GM21528 (cell line): Measurements from ENCODE around the gene KISS1R.

ENCODE experiments used
- ATAC-seq: cut with Tn5 transposase; IDR thresholded peaks from one replicate; pipeline ENCODE4 v1.9.1; 2021; ENCODE audit warnings: mild to moderate bottlenecking, moderate library complexity; ENCODE audit not compliant: unreplicated experiment, low FRiP score

KISS1R gene

DNA sequence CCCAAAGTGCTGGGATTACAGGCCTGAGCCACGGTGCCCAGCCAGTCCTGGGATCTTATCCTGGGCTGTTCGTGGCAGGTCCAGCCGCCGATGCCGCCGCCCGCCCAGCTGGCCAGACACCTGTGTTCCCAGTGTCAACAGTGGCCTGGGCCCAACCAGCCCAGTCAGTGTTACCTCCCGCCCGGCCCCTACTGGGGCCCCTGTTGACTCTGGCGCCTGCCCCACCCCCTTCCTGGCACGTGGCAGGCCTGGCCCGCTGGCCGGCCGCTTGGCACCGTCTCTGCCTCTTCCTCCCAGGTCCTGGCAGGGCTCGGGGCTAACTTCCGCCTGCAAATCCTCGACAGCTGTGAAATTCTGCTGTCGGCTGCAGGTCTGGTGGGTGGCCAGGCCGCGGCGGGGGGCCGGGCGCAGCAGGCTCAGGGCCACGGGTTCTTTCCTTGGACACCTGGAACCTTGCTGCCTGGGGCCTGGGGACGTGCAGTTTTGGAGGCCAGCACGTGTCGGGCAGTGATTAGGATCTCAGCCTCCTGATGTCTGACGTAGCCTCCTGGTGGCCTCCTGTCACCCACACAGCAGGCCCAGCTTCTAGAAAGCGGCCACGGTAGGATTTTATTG lies 17.8 kb downstream of the KISS1R start:
- no peak for ATAC-seq

DNA sequence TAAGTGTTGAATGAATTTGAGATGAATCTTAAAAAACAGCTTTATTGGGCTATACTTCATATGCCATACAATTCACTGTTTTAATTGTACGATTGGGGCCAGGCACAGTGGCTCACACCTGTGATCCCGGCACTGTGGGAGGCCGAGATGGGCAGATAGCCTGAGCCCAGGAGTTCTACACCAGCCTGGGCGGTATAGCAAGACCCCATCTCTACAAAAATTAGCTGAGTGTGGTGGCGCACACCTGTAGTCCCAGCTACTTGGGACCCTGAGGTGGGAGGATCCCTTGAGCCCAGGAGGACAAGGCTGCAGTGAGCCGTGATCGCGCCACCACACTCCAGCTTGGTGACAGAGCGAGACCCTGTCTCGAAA lies 19.0 kb downstream of the KISS1R start:
- no peak for ATAC-seq

DNA sequence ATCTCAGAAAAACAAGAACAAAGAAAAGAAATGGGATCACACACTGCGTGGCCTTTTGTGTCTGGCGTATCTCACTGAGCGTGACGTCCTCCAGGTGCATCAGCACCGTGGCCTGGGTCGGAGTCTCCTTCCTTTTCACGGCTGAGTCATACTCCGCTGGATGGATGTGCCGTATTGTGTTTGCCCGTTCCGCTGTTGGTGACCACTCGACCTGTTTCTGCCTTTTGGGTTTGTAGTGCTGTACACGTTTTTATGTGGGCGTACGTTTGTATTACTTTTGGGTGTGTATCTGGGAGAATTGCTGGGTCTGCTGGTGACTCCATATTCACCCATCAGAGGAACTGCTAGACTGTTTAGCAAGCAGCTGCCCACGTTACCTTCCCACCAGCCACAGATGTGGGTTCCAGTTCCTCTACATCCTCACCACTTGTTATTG lies 20.1 kb downstream of the KISS1R start:
- ATAC-seq, result no peak

DNA sequence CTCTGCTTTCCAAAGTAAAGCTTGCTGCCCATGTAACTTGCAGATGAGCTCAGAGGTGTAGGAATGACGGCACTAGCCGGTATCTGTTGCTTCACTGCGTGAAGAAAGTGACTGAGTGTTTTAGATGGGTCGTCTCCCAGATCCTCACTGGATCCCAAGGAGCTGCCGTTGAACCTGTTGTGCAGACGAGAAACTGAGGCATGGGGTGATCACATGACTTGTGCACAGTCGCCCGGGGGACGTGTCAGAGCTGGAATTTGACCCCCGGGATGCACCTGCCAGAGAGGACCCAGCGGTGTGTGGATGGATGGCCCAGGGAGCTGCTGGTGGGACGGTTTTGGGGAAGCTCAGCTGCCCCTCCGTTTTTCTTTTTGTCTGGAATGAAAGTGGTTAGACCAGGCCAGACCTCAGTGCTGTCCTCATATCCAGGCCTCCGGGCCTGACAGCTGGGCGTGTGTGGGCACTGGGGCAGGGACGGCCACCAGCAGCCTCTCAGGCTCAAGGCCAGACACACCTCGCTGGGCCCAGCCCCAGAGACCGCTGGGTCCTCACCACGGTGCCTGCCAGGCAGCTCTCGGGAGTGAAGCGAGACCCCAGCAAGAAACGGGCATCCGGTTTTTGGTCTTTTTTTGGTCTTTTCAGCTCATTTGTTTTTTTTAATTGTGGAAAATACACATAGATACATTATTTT lies 21.2 kb downstream of the KISS1R start:
- no peak for ATAC-seq

DNA sequence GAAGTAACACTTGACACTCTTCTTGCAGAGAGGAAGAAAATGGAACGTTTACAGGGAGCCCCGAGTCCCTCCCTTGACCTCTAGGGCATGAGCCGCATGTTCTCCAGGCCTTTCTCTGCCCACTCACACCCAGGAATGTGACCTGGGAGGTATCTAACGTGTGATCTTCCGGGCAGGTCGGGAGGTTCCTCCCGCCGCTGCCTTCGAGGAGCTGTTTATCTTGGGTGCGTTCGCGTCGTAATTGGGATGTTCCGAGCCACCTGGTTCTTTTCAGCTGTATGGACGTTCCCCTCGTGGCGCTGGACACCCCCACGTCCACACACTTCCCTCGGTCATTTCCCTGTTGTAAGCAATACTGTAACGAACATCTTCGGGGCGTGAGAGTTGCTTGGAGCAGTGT lies 22.3 kb downstream of the KISS1R start:
- ATAC-seq, result no peak

DNA sequence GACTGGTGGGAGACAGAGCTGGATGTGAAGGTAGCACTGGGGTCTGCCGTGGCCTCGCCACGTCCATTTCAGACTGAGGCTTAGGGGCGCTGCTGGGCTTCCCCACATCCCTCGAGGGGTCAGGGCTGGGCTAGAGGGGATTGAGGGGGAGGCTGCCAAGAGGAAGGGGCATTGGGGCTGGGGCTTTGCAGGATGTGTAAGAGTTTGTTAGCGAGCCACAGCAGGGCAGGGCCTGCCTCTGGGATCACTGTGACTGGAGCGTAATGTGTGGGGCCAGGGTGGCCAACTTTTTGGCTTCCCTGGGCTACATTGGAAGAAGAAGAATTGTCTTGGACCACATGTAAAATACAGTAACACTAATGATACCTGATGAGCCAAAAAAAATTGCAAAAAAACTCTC lies 22.8 kb downstream of the KISS1R start:
- no peak for ATAC-seq

DNA sequence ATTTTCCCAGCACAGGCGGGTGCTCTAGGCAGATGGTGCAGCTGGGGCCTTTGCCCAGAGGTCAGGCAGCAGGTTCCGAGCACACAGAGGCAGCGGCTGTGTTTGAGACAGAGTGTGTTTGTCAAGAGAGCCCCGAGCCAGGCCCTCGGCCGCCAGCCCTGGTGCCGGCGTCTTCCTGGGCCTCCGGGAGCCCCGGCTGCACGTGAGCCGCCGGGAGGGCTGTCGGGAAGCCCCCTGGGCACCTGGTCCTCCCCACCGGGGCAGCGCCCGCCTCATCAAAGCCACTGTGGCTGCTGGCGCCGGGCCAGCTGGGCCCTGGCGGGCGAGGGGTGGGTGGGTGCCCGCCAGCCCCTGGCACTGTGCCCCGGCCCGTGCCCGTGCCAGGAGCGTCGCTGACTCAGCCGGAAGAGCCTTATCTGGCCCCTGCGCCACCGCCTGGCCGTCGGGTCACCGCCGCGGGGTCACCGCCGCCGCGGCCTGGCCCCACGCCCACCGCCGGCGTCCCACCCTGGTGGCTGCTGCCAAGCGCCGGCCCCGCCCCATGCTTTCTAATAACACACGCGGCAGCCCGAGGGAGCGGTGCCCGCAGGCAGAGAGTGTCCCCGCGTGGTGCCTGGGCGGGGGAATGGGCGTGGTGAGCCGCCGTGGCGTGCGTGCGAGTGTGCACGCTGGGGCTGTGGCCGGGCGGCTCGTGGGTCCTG lies 23.6 kb downstream of the KISS1R start:
- ATAC-seq, result no peak

DNA sequence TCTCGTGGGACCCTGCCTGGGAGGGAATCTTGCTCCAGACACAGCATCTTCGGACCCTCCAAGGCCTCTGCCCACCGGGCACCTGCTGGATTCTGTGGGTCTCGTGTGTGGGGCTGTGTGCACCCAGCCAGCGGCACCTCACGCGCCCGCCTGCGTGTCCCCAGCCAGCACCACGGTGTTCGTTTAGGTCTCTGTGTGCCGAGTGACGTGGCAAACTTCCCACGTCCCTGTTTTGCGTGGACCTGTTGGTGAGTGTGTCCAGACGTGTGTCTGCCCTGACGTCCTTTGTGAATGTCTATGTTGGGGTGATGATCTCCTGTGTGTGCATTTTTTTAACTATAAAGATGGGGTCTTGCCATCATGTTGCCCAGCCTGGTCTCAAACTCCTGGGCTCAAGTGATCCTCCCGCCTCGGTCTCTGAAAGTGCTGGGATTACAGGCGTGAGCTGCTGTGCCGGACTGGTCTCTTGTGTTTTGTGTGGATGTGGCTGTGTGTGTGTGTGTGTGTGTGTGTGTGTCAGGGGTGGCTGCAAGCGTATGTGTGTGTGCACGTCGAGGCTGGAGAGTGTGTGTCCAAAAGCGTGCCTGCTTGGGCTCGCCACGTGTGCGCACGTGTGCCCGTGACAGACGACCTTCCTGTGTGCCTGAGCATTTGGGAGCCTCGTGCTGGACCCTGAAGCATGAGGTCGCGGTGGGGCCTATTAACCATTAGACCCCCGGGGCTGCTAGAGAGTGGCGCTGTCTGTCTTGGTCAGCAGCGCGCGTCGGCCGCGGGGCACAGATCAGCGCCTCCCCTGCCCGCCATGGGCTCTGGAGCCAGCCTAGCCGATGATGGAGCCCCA lies 24.4 kb downstream of the KISS1R start:
- ATAC-seq, result no peak

DNA sequence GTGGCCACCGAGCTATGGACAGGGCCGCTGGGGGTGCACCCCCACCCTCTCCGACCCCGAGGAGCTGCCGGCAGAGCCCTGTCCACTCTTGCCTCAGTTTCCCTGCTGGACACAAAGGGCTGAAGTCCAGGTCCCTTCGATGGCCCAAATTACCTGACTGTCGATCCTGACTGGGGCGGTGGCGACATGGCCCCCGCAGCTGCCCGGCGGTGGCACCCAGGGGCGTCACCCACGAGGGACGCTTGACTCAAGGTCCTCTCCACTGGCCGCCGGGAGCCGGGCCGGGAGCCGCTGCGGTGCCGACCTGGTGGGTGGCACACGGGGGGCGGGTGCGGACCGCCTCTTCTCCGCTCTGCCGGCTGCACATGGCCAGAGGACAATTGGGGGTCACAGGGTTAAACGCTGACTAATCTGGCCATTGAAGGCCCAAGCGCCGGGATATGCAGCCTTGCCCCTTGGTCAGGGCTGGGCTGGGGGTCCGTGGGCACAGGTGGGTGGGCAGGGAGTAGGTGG lies 25.1 kb downstream of the KISS1R start:
- no peak for ATAC-seq

DNA sequence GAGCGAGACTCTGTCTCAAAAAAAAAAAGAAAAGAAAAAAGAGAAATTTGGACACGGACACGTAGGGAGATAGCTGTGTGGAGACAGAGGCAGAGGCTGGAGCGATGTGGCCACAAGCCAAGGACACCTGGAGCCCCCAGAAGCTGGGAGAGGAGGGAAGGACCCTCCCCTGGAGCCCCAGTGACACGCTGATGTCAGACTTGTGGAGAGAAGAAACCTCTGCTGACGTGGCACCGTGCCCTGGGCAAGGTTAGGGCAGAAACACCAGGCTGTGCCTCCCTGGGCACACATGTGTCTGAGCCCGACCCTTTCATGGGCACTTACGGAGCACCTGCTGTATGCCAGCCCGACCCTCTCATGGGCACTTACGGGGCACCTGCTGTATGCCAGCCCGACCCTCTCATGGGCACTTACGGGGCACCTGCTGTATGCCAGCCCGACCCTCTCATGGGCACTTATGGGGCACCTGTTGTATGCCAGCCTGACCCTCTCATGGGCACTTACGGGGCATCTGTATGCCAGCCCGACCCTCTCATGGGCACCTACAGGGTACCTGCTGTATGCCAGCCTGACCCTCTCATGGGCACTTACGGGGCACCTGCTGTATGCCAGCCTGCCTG lies 26.5 kb downstream of the KISS1R start:
- ATAC-seq, result no peak

DNA sequence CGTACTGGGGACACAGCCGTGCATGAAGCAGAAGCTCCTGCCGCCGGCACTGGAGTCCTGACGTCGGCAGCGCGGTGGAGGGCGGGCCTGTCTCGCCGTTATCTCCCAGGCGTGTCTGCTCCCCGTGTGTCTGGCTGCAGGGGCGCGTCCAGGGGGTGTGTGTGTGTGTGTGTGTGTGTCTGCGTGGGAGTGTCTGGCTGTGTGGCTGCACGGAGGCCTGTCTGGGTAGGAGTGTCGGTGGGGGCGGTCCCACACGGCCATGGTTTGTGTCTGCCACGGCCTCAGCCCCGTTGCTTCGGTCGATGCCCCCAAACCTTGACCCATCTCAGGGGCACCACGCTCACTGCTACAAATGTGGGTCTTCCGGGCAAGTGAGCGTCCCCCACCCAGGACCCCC lies 27.0 kb downstream of the KISS1R start:
- ATAC-seq, result no peak

DNA sequence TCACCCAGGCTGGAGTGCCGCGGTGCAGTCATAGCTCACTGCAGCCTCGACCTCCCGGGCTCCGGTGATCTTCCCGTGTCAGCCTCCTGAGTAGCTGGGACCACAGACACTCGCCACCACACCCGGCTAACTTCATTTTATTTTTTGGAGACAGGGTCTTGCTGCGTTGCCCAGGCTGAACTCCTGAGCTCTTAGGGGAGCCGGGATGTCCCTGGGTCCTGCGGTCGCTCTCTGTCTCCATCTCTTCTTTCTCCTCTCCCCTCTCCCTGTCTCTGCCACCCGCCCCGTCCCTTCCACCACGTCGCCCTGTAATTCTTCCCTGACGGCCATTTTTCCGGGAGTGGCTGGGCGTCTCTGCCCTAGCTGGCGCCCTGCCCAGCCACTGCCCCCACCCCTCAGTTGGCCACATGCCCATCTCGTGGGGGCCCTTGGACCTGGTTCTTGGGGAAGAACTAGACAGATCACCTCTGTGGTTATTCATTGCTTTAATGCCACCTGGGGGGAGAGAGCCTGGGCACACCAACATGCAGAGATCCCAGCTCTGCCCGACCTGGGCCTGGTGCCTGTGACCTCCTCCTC lies 27.6 kb downstream of the KISS1R start:
- ATAC-seq, result no peak

DNA sequence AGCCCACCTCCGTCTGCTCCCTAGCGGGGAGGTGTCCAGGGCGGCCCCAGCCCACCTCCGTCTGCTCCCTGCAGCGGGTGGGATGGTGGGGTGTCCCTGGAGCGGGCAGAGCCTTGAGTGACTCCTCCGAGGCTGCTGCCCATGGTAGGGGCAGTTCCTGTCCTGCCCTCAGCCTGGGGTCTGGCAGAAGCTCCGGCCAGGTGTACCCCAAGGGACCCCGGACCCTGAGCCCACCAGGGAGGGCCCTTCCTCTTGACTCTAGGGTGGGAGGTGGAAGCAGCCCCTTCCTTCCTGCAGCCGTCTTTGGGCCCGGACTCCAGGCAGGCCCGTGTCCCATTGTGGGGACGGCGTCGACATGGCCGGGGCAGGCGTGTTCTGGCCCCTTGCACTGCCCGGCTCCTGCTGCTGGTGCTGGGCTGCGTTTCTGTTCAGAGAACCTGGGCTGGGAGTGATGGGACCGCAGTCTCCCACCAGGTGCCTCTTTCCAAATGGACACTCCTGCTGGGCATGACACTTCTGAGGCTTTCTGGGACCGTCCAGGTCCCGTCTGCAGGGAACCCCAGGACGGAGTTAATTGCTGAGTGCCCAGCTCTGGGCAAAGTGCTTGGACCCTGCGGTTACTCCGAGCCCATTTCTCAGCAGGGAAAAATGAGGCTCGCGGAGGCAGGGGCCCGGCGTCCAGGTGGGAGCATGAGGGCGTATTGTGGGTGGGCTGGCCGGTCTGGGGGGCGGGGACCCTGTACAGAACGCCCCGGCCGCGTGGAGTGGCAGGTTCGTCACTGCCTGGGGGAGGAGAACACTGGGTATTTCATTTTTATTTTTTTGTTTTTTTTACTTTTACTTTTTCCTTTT lies 28.5 kb downstream of the KISS1R start:
- ATAC-seq, result no peak

DNA sequence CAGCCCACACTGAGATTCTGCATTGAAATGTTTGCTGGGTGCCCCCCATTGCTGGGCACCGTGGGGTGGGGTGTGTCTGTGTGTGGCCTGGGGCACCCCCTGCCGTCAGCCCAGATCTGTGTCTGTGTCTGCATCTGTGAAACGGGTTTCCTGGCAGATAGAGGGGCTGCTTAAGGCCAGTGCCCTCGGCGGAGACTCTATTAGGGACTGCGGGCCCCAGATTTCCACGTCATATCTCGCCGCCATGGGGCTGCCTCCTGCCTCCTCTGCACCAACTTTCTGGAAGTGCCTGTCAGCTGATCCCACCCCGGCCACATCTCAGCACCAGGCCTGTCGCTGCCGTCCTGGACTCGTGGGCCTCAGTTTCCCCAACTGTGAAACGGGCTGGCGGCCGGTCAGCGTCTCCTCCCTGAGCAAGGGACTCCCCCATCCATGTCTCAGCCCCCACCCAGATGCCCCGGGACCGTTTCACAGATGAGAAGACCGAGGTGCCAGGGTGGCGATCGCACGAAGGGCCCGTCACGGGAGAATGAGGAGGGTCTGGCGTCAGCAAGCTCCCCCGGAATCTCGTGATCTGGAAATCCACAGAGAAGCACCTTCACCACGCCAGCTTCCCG lies 30.1 kb downstream of the KISS1R start:
- peak; percentile 17 for ATAC-seq

DNA sequence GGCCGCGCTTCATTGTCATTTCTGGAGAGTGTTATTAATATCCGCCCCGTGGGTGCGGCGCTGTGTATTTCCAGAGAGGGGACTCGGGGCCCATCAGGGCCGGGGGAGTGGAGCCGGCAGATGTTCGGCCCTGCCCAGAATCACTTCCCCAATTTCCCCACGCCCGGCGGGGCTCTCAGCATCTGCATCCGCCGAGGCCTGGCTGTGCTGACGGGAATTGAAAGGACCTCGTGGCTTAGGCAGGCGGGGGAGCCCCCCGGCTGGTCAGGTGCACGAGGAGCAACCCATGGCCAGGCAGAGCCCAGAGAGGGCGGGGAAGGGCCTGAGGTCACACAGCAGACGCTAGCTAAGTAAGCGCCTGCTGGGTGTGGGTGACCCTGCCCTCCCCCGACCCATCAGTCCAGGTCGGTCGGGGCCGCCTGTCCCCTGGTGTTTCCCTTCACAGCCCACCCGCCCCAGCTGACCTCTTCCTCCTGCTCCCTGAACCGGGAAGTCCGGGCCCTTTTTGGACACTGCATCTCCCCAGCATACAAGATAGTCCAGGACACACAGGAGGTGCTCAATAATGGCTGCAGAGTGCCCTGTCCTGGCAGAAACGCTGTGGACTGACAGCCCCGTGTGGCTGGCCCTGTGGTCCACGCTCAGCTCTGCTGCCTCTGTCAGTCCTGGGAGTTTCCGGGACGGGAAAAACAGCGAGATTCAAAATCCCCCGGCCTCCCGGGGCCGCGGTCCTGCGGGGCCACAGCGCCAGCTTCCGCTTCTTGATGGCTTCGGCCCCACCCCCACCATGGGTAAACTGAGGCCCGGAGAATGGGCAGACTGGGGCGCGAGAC lies 30.8 kb downstream of the KISS1R start:
- peak; percentile 61 for ATAC-seq

DNA sequence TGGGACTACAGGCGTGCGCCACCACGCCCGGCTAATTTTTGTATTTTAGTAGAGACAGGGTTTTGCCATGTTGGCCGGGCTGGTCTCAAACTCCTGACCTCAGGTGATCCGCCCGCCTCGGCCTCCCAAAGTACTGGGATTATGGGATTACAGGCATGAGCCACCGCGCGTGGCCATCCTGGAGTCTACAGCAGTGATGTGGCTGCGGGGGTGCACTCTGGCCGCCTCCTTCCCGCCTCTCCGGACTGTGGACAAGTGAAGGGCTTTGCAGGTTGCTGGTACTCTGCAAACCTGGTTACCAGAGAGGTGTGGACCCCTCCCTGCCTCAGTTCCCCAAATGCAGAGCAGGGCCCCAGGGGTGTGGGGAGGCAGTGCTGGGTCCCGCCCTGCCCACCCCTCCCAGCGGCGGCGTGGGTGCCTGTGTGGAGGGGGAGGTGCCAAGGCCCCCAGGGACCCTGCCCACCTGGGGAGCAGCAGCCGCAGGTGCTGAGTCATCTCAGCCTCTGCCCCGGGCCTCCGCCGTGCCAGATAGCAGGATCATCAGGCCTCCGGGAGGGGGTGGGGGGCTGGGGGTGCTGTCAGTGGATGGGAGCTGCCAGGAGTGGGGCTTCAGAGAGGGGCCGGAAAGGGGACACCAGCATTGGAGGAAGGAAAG lies 31.8 kb downstream of the KISS1R start:
- no peak for ATAC-seq

DNA sequence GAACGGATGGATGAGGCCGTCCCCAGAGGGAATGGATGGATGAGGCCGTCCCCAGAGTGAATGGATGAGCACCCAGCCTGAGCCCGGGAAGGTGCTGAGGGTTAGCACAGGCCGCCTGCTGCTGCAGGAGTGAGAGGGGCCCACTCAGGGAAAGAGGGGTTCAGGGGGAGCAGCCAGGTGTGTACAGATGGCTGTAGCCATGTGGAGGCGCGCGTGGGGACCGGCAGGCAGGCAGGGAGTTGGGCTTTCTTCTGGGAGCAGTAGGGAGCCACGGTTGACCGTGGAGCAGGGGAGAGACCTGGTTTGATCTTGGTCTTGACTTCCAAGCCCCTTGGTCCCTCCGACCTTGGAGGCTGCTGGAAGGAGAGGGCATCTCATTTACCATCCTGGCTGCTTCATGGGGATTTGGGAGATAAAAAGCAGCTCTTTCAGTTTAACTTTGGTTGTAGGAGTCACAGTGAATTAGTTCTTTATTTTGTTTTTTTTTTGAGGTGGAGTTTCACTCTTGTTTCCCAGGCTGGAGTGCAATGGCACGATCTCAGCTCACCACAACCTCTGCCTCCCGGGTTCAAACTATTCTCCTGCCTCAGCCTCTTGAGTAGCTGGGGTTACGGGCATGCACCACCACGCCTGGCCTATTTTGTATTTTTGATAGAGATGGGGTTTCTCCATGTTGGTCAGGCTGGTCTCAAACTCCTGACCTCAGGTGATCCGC lies 33.4 kb downstream of the KISS1R start:
- no peak for ATAC-seq
